ENCODE data around the gene ARRB1. TPM values are rescaled to one million over a fixed set of nuclear protein-coding genes. Genes with fewer than 3 reads are reported as not detected.

Gene ARRB1
- total RNA-seq, 1 experiment from 2014 or later, result 219 TPM

- H3K4me1 ChIP-seq (ENCODE audit: control insufficient read depth, insufficient read depth, low read length), result peaks cover 26% of the 10 kb centered on the region
- H3K27me3 ChIP-seq (ENCODE audit: control insufficient read depth, insufficient read depth, low read length), result no peaks in the 10 kb centered on the region
- no peaks in the 10 kb centered on the region for H3K9me3 ChIP-seq (ENCODE audit: control insufficient read depth, insufficient read depth, low read depth, low read length)
- H3K27ac ChIP-seq (ENCODE audit: low read length), result no peak overlapping the region
- BruUV-seq (replicated peaks), result no TSS peak
- DNase-seq (ENCODE audit: low read depth, low spot score) (no peak), ATAC-seq (no peak)
- peaks cover 2% of the 10 kb centered on the region; the same call in 1 of the 2 replicates for H3K36me3 ChIP-seq (ENCODE audit: control insufficient read depth, insufficient read depth, low read length)
- TF ChIP-seq SIN3A (IDR thresholded peaks at IDR 0.05; ENCODE audit: borderline replicate concordance, insufficient read depth, low read depth, low read length) (no peak), POLR2AphosphoS5 (IDR thresholded peaks at IDR 0.05; ENCODE audit: low read depth, low read length) (no peak), REST (IDR thresholded peaks at IDR 0.05; ENCODE audit: insufficient read depth in 1 of 2, low read depth in 2 of 2, low read length in 1 of 2) (no peak), TCF7L2 (IDR thresholded peaks at IDR 0.05; ENCODE audit: low read depth, low read length) (no peak), CTCF (IDR thresholded peaks at IDR 0.05) (no peak)
- intact Hi-C loops (cut with micrococcal nuclease; ENCODE audit: unreplicated experiment) (no loop called here), in situ Hi-C loops (cut with HindIII; ENCODE audit: low pct_unique_long_range_greater_than_20kb, low sequenced_read_pairs) (no loop called here)
- CTCF ChIA-PET, result interaction anchor here (0.6 kb wide), 1 partner anchor 13 kb away, joined by 4 read pairs; no protein-coding TSS in a partner anchor
- H3K4me3 ChIP-seq (ENCODE audit: low read depth in 2 of 2, low read length in 2 of 2), result no peak overlapping the region
- POLR2A ChIA-PET, result no interaction called here
Observed at GRCh38 chr11:75265851-75266531, 85.5 kb downstream of the ARRB1 start.

GRCh38 chr11:75264971-75265370 is 86.5 kb downstream of the ARRB1 start:
- intact Hi-C loops (cut with micrococcal nuclease; ENCODE audit: unreplicated experiment), result no loop called here
- ATAC-seq, result no peak
- H3K9me3 ChIP-seq (ENCODE audit: control insufficient read depth, insufficient read depth, low read depth, low read length), result no peaks in the 10 kb centered on the region
- 0 out of 2 replicates have a peak, but pooled peaks cover 2% of the 10 kb centered on the region for H3K36me3 ChIP-seq (ENCODE audit: control insufficient read depth, insufficient read depth, low read length)
- TF ChIP-seq POLR2AphosphoS5 (IDR thresholded peaks at IDR 0.05; ENCODE audit: low read depth, low read length) (no peak), REST (IDR thresholded peaks at IDR 0.05; ENCODE audit: insufficient read depth in 1 of 2, low read depth in 2 of 2, low read length in 1 of 2) (no peak), SIN3A (IDR thresholded peaks at IDR 0.05; ENCODE audit: borderline replicate concordance, insufficient read depth, low read depth, low read length) (no peak), CTCF (IDR thresholded peaks at IDR 0.05) (no peak), TCF7L2 (IDR thresholded peaks at IDR 0.05; ENCODE audit: low read depth, low read length) (no peak)
- peaks cover 35% of the 10 kb centered on the region for H3K4me1 ChIP-seq (ENCODE audit: control insufficient read depth, insufficient read depth, low read length)
- in situ Hi-C loops (cut with HindIII; ENCODE audit: low pct_unique_long_range_greater_than_20kb, low sequenced_read_pairs), result no loop called here
- BruUV-seq (replicated peaks), result no TSS peak
- ChIA-PET POLR2A (no interaction called here), CTCF (interaction anchor here (0.6 to 0.8 kb wide), 3 partner anchors 12 to 1171 kb away, joined by 3 to 4 read pairs (median 4); no protein-coding TSS in a partner anchor)
- H3K4me3 ChIP-seq (ENCODE audit: low read depth in 2 of 2, low read length in 2 of 2), result no peak overlapping the region
- no peak for DNase-seq (ENCODE audit: low read depth, low spot score)
- H3K27me3 ChIP-seq (ENCODE audit: control insufficient read depth, insufficient read depth, low read length), result no peaks in the 10 kb centered on the region
- no peak overlapping the region; the same call in 1 of the 2 replicates for H3K27ac ChIP-seq (ENCODE audit: low read length)
